GM18517 (cell line): Measurements from ENCODE around the gene ACADM.
"Not testable (repeated sequence)": the region's sequence is repeated elsewhere in the genome, so short reads cannot be mapped to it uniquely, and the experiment has no call there.

ENCODE experiments used
- ATAC-seq: cut with Tn5 transposase; IDR thresholded peaks from one replicate; pipeline ENCODE4 v1.9.1; 2021; ENCODE audit warnings: mild to moderate bottlenecking, moderate library complexity; ENCODE audit not compliant: unreplicated experiment

Gene ACADM

GRCh38 chr1:75724472-75725022, at the start of gene ACADM:
Gene ACADM (plus strand): TSS chr1:75724709. CDS start chr1:75724788, 79 bp downstream.
- peak; percentile 75 for ATAC-seq

GRCh38 chr1:75677443-75677842, 47.1 kb upstream of the ACADM start:
- no peak for ATAC-seq

GRCh38 chr1:75677964-75678363, 46.5 kb upstream of the ACADM start:
- not testable (repeated sequence) for ATAC-seq

- ATAC-seq: no peak
These were observed 34.0 kb upstream of the ACADM start for GRCh38 chr1:75690547-75690946.

GRCh38 chr1:75693551-75693950, 31.0 kb upstream of the ACADM start:
- no peak for ATAC-seq

- no peak for ATAC-seq
These were observed 28.5 kb upstream of the ACADM start for GRCh38 chr1:75696000-75696399.

GRCh38 chr1:75707191-75707590, 17.3 kb upstream of the ACADM start:
- ATAC-seq: no peak

GRCh38 chr1:75708910-75709309, 15.6 kb upstream of the ACADM start:
- no peak for ATAC-seq

GRCh38 chr1:75710832-75711231, 13.7 kb upstream of the ACADM start:
- no peak for ATAC-seq

GRCh38 chr1:75711846-75712245, 12.7 kb upstream of the ACADM start:
- ATAC-seq: no peak

GRCh38 chr1:75712306-75712705, 12.2 kb upstream of the ACADM start:
- no peak for ATAC-seq

- ATAC-seq: no peak
These were observed 4.7 kb upstream of the ACADM start for GRCh38 chr1:75719810-75720209.

GRCh38 chr1:75720325-75720724, 4.2 kb upstream of the ACADM start:
- no peak for ATAC-seq

GRCh38 chr1:75720820-75721219, 3.7 kb upstream of the ACADM start:
- ATAC-seq: no peak

GRCh38 chr1:75722246-75722645, 2.3 kb upstream of the ACADM start:
- ATAC-seq: not testable (repeated sequence)

- ATAC-seq: no peak
These were observed 1.5 kb upstream of the ACADM start for GRCh38 chr1:75722966-75723365.

- peak; percentile 50 for ATAC-seq
These were observed 479 bp upstream of the ACADM start for GRCh38 chr1:75723989-75724471.

GRCh38 chr1:75725266-75725665, 757 bp downstream of the ACADM start:
- no peak for ATAC-seq

GRCh38 chr1:75725861-75726361, 1.4 kb downstream of the ACADM start:
- ATAC-seq: no peak

- peak; percentile 21 for ATAC-seq
These were observed 3.1 kb downstream of the ACADM start for GRCh38 chr1:75727571-75727970.

GRCh38 chr1:75730432-75730831, 5.9 kb downstream of the ACADM start:
- ATAC-seq: no peak

- ATAC-seq: no peak
These were observed 7.4 kb downstream of the ACADM start for GRCh38 chr1:75731881-75732280.

GRCh38 chr1:75732703-75733102, 8.2 kb downstream of the ACADM start:
- no peak for ATAC-seq
